HG02884 (cell line): ENCODE data around the gene ASGR2.
"Not testable (repeated sequence)": the region's sequence is repeated elsewhere in the genome, so short reads cannot be mapped to it uniquely, and the experiment has no call there.

ENCODE experiments used
- ATAC-seq: cut with Tn5 transposase; IDR thresholded peaks from one replicate; pipeline ENCODE4 v1.9.1; 2021; ENCODE audit warnings: mild to moderate bottlenecking, moderate library complexity; ENCODE audit not compliant: unreplicated experiment

The ASGR2 gene, protein sequence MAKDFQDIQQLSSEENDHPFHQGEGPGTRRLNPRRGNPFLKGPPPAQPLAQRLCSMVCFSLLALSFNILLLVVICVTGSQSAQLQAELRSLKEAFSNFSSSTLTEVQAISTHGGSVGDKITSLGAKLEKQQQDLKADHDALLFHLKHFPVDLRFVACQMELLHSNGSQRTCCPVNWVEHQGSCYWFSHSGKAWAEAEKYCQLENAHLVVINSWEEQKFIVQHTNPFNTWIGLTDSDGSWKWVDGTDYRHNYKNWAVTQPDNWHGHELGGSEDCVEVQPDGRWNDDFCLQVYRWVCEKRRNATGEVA

GRCh38 chr17:7114241-7114874, at the start of gene ASGR2:
TSS of gene ASGR2 (minus strand) at chr17:7114822. CDS start at chr17:7114240, 582 bp downstream.
- ATAC-seq = no peak

- ATAC-seq = not testable (repeated sequence)
These were observed 44.9 kb upstream of the ASGR2 start for GRCh38 chr17:7159571-7159970.

- ATAC-seq = not testable (repeated sequence)
These were observed 43.8 kb upstream of the ASGR2 start for GRCh38 chr17:7158424-7158823.

- no peak for ATAC-seq
These were observed 41.8 kb upstream of the ASGR2 start for GRCh38 chr17:7156342-7156940.

DNA sequence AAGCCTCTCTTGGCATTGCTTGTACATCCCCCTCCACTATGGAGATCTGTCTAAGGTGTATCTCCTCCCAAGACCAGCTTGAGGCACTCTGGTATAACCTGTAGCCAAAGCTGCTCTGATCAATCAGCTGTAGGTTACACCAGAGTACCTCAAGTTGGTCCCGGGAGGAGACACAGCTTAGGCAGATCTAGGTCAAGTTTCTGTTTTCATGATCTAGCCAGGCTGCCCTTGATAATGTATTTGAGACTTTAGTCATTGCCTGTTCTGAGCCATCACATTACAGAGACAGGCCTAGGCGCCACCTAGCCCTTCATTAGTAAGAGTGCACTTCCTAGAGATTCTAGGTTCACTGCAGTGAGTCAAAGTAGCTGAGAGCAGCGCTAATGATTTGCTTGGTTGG, 33.1 kb upstream of the ASGR2 start:
- ATAC-seq = no peak

DNA sequence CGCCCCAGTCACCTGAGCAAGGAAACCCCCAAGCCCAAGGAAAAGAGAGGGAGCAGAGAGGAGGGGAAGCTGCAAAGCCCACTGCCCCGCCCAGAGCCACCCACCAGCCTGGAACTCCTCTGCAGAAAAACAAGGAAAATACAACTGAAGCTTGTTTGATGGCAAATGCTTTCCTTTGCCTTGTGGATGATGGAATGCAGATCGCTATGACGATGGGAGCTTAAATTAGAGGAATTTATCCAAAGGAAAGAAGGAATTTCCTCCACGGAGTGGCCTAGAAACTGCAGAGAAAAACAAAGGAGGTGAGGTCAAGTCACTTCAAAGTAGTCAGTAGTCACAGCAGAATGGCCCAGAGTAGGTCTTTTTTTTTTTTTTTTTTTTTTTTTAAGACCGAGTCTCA, 31.5 kb upstream of the ASGR2 start:
- ATAC-seq = no peak

GRCh38 chr17:7144213-7144612, 29.6 kb upstream of the ASGR2 start:
- no peak for ATAC-seq

DNA sequence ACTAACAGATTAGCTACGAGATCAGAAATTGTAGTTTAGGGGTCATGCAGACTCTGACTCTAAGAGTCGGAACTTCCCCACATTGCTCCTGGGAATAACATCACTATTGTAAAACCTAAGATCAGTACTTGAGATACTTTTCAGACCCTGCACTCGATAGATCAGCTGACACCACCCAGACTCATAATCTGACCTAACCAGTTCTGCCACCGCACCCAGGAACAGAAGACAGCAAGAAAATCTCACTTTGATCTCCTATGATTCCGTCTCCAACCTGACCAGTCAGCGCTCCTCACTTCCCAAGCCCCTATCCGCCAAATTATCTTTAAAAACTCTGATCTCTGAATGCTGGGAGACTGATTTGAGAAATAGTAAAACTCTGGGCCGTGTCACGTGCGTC, 27.2 kb upstream of the ASGR2 start:
- ATAC-seq = no peak

- no peak for ATAC-seq
These were observed 24.8 kb upstream of the ASGR2 start for GRCh38 chr17:7139400-7139799.

- no peak for ATAC-seq
These were observed 24.3 kb upstream of the ASGR2 start for GRCh38 chr17:7138800-7139381.

GRCh38 chr17:7137171-7137943, 22.7 kb upstream of the ASGR2 start:
- ATAC-seq = no peak

GRCh38 chr17:7136266-7136877, 21.8 kb upstream of the ASGR2 start:
- ATAC-seq = no peak

DNA sequence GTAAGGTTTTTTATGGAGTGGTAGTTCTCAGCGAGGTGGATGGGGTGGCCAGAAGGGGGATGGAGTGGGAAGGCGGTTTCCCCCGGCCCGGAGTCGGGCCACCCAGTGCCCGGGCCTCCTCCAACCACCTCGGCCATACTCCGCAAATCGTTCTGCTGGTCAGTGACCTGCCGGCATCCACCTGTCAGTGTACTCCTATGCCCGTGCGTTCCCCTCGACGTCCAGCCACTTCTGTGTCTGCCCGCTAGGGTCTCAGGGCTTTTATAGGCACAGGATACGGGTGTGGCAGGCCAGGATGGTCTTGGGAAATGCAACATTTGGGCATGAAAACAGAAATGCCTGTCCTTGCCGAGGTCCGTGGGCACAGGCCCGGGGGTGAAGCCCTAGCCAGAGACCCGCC, 19.3 kb upstream of the ASGR2 start:
- ATAC-seq = no peak

- ATAC-seq = no peak
These were observed 18.8 kb upstream of the ASGR2 start for GRCh38 chr17:7133424-7133823.

DNA sequence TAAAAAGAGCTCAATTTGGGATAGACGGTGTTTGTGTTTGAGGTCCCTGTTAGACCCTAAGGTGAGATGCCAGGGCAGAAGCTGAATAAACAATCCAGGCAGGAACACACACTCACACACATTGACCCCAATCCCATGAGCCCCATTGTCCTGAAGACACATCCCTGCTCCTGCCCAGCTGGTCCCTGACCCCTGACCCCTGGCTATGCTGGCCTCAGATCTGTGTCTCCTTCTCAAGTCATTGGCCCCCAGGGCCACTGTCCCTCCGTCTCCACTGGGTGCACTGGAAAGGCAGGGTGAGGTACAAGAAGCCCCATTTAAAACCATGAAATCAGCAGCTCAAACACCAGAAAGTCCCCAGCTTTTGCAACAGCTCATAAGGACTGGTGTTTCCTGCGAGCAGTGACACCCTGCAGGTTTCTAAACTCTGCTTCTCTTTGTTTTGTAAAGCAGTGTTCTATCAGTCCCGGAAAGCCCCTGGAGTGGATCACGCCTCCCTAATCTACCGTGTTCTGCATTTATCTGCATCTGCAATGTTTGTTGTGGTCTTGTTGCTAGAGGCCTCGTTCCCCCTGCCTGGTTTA, 18.0 kb upstream of the ASGR2 start:
- ATAC-seq = no peak

DNA sequence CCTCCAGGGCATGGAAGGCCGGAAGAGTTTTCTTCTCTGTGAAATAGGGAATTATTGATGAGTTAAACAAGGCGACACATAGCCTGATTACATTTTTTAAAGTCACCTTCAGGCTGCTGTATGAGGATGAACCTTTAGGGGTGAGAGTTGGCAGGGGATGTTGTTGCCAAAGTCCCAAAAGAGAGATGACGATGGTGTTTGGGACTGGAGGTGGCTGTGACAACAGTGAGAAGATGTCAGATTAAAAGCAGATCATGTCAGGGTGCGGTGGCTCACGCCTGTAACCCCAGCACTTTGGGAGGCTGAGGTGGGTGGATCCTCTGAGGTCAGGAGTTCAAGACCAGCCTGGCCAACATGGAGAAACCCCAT, 16.8 kb upstream of the ASGR2 start:
- no peak for ATAC-seq

DNA sequence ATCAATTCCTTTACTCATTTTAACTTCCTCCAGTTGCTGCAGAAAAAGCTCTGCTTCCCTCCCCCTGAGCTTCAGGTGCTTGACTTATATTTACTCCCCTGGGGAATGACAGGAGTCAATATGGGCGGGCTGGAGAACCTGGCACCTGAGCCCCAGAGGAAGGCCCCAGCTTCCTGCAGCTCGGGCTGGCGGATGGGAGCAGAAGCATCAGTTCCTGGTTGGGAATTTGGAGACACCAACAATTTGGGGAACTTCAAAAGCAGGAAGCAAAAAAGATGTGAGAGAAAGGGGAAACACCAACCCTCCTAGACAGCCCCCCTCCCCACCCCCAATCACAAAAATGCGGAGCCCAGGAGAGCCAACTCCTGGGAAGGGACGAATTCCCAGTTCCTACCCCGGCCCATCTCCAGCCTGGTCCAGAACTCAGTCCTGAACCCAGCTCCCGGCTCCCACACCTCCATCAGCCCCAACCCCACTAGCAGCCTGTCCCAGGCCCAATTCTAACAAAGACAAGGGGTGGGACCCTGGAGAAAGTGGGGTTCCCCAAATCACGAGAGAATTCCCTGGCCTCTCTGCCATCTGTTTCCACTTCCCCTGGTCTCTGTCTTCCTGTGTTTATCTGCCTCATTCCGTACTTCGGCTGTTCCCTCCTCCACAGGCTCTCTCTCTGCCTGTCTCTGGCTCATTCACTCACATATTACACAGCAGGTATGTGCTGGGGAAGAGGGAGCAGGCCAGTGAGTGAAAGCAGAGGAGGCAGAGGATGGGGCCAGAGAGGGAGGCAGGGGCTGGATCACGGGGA, 16.2 kb upstream of the ASGR2 start:
- ATAC-seq = no peak

- ATAC-seq = no peak
These were observed 14.7 kb upstream of the ASGR2 start for GRCh38 chr17:7129311-7129710.

GRCh38 chr17:7128160-7128559, 13.5 kb upstream of the ASGR2 start:
- no peak for ATAC-seq

- not testable (repeated sequence) for ATAC-seq
These were observed 12.9 kb upstream of the ASGR2 start for GRCh38 chr17:7127501-7127900.
